Omental fat pad (tissue), 4 donors: Measurements from ENCODE around the gene CDK5RAP3. TPM values are rescaled to one million over a fixed set of nuclear protein-coding genes. Genes with fewer than 3 reads are reported as not detected.
A peak's percentile ranks its signal among the peaks of the same experiment; 100 is the strongest.

ENCODE experiments used
- ATAC-seq: fragments of 150-250 bp; one replicate; pipeline ENCODE4 v1.9.1; 2016; ENCODE audit warnings: mild to moderate bottlenecking, moderate library complexity; ENCODE audit not compliant: low FRiP score
- DNase-seq: peaks from one replicate; pipeline ENCODE4 v3.0.0-alpha.2; 2019; ENCODE audit warnings: low spot score
- total RNA-seq, 4 donors: library from RNA; depleted of rRNA; stranded (reverse); fragments of >200 nt; gene quantifications; one replicate each; pipeline ENCODE4 v1.1.0, GENCODE V29; 2016
- TF ChIP-seq, protein P1 (sequence below), 3 donors: fragments of 450-650 bp; IDR thresholded peaks; one replicate each; pipeline ENCODE4 v1.5.1; 2016 to 2017; ENCODE audit warnings: antibody characterized with exemption in 3 of 3, mild to moderate bottlenecking in 3 of 3, moderate library complexity in 2 of 3

CDK5RAP3 gene
- total RNA-seq, 4 donors from 2014 or later = 72.4 to 156 (median 100) TPM

DNA sequence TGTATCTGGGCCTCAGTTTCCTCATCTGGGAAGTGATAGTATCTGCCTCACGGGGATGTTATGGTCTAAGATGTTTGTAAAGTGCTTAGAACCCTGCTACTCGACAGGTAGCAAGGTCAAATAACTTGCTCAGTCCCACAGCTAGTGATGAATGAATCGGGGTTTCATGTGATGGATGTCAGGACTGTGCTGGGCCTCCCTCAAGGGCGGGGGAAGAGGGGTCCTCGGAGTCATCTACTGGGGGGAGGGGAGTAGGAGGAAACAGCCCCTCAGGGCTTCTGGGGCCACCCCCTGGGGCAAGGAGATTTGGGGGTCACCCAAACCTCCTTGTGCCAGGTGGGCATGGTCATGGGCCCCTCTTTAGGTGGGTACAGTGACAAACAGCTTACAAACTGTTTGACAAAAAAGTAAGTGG lies 28.8 kb upstream of the CDK5RAP3 start:
- DNase-seq = no peak
- TF ChIP-seq, protein P1, sequence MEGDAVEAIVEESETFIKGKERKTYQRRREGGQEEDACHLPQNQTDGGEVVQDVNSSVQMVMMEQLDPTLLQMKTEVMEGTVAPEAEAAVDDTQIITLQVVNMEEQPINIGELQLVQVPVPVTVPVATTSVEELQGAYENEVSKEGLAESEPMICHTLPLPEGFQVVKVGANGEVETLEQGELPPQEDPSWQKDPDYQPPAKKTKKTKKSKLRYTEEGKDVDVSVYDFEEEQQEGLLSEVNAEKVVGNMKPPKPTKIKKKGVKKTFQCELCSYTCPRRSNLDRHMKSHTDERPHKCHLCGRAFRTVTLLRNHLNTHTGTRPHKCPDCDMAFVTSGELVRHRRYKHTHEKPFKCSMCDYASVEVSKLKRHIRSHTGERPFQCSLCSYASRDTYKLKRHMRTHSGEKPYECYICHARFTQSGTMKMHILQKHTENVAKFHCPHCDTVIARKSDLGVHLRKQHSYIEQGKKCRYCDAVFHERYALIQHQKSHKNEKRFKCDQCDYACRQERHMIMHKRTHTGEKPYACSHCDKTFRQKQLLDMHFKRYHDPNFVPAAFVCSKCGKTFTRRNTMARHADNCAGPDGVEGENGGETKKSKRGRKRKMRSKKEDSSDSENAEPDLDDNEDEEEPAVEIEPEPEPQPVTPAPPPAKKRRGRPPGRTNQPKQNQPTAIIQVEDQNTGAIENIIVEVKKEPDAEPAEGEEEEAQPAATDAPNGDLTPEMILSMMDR (IDR thresholded peaks at IDR 0.05) = no peak
- no peak for ATAC-seq

DNA sequence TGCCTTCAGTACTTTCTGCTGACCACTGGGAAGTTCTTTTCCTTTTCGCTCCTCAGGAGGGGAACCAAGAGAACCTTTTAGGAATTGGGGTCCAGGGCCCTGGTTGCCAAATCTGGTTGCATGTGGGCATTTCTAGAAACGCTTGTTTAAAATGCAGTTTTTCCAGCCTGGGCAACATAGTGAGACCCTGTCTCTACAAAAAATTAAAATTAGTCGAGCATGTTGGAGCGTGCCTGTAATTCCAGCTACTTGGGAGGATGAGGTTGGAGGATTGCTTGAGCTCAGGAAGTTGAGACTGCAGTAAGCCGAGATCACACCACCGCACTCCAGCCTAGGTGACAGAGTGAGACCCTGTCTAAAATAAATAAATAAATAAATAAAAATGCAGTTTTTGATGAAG lies 28.3 kb upstream of the CDK5RAP3 start:
- ATAC-seq (no peak), DNase-seq (no peak)
- TF ChIP-seq, protein P1 (IDR thresholded peaks at IDR 0.05) = no peak

DNA sequence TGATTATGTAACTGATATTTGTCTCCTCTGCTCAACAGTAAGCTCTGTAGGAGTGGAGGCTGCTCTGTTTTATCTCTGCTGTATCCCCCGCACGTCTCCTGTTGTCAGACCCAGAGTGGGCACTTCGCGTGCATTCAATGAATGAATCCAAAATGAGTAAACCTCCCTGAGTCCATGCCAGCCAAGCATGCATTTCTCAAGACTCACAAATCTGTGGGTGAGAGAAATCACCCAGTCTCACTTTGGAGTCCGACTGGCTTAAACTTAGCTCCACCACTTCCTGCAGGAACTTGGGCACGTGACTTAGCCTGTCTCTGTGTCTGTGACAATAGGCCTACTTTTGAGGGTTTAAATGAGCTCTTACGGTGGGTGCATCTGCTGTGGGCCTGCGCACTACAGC lies 25.8 kb upstream of the CDK5RAP3 start:
- peak; percentile 64 for ATAC-seq
- TF ChIP-seq, protein P1 (IDR thresholded peaks at IDR 0.05) = no peak
- DNase-seq = peak; percentile 45

DNA sequence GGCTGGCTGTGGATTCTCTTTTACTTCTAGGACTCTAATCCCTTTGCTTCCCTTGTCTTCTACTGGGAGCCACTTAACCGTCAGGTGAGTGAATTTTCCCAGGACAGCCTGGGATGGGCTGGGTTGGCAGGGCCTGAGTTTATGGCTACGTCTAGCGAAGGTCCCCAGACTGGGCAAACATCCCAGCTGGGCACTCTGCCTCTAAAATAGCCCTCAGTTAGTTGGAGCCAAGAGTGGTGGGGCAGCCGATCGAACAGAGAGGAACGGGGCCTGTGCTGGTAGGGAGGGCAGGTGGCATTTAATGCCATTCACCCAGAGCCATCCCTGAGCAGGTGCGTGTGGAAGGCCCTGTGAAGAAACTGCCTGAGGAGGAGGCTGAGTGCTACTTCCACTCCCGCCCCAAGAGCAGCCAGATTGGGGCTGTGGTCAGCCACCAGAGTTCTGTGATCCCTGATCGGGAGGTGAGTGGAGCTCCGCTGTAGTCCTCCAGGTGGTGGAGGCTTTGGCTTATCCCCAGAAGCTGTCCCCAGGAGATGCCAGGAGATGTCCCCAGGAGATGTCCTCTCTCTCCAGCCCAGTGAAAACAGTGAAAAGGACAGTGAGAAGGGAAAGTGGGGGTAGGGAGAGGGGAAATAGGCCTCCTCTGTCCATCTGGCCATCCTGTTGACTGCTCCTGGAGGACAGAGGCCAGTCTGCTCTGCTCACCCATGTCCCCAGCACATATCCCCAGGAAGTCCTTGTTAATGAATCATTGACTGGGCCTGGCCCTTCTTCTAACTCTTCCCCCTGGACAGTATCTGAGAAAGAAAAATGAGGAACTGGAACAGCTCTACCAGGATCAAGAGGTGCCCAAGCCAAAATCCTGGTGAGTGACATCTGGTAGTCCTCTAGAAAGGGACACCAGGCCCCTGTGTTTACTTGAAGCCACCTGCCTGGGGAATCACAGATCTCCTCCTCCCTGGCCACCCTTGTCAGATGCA lies 25.1 kb upstream of the CDK5RAP3 start:
- TF ChIP-seq, protein P1 (IDR thresholded peaks at IDR 0.05) = no peak
- no peak for DNase-seq
- no peak for ATAC-seq

DNA sequence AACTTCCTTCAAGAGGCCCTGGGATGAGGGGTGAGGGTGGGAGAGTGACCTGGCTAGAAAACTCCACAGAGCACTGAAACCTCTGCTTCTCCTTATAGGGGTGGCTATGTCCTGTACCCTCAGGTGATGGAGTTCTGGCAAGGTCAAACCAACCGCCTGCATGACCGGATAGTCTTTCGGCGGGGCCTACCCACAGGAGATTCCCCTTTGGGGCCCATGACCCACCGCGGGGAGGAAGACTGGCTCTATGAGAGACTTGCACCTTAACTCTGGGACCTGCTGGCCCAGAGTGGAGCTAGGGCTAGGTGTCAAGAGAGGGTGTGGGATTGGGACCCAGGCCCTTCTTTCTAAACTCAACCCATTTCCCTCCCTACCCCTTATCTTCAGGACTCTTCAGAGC lies 24.4 kb upstream of the CDK5RAP3 start:
- DNase-seq = no peak
- ATAC-seq = no peak

DNA sequence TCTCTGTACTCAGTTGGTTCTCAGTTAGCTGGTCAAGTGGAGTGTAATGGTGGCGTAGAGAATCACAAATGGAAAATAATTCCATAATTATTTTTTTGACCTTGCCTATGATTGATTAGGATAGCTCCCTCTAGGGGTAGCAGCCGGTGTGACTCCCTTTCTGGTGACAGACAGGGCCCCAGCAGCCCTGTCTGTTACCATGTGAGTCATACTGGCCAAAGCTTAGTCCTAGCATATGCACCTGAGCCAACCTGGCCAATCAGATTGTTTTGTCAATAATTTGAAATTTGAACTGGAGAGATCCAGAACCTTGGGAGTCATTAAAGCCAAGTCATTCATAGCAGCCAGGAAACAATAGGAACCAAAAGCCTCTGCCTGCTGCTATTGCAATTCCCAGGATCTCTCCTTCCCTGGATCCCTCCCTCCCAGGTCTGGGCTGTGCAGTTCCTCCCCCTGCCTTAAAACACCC lies 23.9 kb upstream of the CDK5RAP3 start:
- ATAC-seq = peak; percentile 64
- TF ChIP-seq, protein P1 (IDR thresholded peaks at IDR 0.05) = peak in 1 of 3 donors; percentile 5
- DNase-seq = peak; percentile 83

More for the DNA sequence above, 24.4 kb upstream of the CDK5RAP3 start:
- TF ChIP-seq, protein P1 (IDR thresholded peaks at IDR 0.05) = no peak
